ENCODE results near the gene NOL4L.

The NOL4L gene

DNA sequence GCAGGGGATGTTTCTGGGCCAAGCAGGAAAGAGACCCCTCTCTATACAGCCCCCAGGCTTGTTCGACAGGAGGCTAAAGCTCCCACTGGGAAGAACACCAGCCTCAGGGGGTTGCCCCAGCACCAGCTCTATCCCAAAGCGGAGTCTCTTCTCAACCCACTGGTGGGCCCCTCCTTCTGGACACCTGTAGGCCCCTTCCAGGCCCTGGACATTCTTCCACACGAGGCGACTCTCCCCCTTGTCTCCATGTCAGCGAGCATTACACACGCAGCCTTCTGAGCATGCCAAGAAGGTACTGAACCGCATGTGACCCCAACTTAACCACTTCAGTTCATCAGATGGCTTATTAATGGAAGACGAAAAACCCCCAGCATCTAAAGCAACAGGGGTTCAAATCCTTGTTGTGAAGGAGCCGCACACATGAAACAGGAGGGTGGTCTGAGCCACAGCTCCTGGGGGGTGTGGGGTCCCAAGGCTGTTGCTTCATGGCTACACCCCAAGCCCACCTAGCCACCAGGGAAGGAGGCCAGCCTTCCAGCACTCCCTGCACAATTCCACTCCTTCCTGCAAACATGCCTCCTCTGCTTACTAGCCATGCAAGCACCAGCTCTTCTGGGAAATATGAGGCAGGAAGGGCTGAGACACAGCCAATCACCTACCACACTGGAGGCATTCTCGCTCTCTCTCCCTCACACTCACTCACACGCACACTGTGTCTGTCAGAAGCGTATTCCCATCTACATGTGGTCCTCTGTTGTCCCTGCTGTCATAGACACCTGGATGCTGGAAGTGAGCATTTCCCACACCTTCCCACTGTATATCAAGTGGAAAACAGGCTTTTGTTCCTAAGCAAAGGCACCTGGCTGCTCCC lies 104.5 kb downstream of the NOL4L start:
- no peak for DNase-seq

DNA sequence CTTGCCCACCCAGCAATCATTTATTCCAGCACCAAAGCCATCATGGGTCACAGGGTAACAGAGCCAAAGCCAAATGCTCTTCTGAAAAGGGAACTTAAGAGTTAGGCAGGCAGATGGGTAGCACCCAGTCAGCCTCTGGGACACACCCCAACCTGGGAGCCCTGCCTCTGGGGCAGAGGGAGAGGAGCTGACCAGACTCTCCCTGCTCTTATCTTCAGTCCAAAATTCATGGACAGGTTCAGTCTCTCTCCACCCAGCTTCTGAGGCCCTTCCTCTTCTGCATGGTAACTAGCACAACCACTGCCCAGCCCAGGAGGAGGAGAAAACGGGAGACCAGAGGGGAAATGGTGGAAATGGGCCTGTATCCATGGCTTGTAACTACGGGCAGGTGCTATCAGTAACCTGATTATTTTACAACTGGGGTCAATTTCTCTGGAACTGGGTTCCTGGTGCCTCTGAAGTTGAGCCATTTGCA lies 105.4 kb downstream of the NOL4L start:
- no peak for DNase-seq

DNA sequence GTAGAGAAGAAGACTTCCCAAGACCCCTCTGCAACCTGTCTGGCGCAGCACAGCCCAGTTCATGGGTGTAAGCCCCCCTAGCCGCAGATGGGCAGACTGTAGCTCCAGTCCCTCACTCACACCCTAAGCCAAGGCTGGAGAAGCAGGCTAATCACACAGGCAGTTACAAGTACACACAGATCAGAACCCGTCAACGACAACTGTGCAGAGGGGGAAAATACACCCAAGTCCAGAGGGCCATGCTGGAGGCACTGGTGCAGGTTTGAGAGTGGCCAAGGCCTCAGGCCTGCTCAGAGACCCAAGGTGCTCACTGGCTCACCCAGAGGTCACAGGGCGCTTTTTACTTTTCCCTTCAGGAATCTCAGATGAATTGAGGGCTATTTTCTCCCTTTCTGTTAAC lies 106.1 kb downstream of the NOL4L start:
- no peak for DNase-seq

GRCh38 chr20:32478576-32478975 lies 106.6 kb downstream of the NOL4L start:
- no peak for DNase-seq

GRCh38 chr20:32477594-32478512 lies 107.3 kb downstream of the NOL4L start:
- DNase-seq: no peak

DNA sequence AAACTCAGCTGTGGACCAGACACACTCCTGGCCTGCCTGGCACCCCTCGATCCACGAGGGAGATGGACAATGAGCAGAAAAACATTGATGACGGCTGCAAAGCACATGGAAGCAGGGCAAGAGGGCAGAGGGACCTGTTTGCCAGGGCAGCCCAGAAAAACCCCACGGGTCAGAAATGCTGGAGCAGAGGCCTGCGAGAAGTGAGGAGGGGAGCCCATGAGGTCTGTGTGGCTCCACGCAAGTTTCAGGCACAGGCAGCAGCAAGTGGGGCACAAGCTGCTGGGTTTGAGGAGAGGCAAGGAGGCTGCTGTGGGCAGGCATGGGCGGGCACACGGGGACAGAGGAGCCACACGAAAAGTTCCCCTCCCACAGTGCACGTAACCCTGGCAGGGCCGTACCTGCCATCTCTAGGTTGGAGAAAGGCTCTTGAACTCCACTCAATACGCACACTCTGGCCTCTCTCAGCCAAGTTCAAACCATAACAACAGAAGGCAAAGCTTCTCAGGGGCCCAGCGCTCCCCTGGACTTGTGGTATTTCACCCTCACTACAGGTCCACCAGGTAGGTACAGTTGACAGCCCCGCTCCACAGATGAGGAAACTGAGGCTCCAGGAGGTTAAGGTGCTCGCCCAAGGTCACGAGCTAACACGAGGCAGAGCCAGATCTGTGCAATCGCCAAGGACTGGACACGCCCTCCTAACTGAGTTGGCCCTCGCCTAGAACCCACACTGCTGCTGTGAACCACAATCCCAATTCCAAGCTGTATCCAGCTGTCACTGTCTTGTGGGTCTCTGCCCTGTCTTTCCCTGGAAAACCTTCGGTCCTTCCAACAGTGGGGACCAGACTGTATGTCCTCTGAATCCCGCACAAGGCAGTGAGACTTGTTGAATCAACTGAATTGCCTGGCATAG lies 108.2 kb downstream of the NOL4L start:
- no peak for DNase-seq

GRCh38 chr20:32474967-32475811 lies 109.9 kb downstream of the NOL4L start:
- DNase-seq: peak; percentile 50

DNA sequence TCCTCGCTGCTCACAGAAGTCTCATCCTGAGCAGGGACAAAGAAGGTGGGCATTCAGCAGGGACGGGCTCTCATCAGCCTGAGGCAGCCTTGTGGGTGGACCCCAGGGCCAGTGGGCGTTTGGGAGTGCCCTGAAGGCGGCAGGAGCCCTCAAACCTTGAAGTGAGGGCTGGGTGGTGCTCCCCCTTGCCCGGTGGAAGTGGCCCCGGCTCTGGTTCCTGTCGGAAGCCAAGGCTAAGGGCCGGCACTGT lies 110.5 kb downstream of the NOL4L start:
- DNase-seq: no peak

GRCh38 chr20:32474009-32474716 lies 111.0 kb downstream of the NOL4L start:
- DNase-seq: no peak

- no peak for DNase-seq
Measured at GRCh38 chr20:32473231-32474008, 111.7 kb downstream of the NOL4L start.

GRCh38 chr20:32472581-32473207 lies 112.4 kb downstream of the NOL4L start:
- no peak for DNase-seq

GRCh38 chr20:32470940-32471339 lies 114.2 kb downstream of the NOL4L start:
- no peak for DNase-seq

- DNase-seq: peak; percentile 28
Measured at GRCh38 chr20:32470025-32470861, 114.9 kb downstream of the NOL4L start.

- no peak for DNase-seq
Measured at GRCh38 chr20:32468860-32469259, 116.3 kb downstream of the NOL4L start.

- no peak for DNase-seq
Measured at GRCh38 chr20:32468313-32468640, 116.9 kb downstream of the NOL4L start.

DNA sequence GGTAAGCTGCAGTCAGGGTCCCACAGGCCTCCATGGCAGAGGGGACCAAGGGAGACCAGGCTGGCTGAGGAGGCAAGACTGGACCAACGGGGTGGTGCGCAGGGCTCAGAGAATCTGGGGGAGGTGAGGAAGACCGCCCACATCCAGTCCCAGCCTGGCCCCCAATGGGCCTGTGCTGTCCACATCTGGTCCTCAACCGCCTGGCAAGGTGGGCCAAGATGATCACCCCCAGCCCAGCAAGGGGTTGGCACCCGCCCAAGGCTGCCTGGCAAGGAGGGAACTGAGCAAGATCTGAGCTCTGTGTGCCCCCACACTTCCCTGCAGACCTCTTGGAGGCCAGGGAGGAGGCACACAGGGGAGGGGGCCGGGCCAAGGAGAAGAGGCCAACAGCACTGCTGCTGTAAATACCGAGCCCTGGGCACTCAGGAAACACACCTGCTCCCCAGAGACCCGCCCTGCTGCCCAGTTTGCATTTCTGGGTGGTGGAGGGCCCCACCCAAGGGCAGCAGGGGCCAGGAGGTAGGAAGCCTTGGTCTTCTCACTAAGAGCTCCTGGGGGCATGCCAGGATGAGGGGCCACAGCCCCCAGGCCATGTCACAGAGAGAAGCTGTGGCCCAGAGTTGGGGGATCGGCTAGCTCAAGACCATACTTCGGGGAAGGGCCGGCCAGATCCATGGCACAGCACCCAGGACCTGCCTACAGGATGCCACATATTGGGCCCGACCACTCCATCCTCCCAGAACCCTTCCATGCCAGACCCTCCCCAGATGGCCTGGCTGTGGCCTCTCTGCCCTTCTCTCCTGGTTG lies 117.4 kb downstream of the NOL4L start:
- no peak for DNase-seq

DNA sequence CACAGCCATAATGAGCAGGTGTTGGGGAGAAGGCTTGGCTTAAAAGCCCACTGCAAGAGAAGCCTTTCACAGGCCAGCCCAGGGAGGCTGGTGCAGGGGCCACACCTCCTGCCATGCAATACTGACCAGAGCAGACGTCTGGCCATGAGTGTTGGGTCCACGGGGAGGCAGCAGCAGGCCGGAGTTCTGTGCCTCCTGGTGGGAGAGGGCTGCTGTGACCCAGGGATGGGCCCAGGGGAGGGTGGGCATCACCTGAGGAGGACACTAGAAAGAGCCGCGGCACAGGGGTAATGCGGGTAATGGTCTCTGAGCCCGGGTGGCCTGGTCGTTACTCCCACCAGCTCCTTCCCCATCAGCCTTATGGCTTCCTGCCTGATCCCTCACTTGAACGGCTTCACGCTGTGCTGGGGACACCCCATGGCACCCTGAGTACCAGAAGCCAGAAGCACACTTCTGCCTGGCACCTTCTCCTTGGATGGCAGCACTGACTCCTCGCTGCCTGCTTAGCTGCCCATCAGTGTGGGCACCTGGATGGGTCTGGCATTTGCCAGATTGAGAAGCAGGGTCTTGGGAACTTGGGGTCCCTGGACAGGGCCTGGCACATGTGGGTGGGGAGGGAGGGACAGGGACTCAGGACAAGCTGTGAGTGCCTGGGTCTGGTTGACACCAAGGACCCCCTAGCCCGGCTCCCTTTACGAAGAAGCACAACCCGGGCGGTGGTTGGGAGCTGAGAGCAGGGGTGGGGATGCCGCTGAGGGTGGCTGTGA lies 118.2 kb downstream of the NOL4L start:
- no peak for DNase-seq

Data from CD4-positive, alpha-beta T cell treated with Interleukin-15 for 1 hour (primary cell).